Panc1 (cell line): Measurements from ENCODE around the gene CEP128. TPM values are rescaled to one million over a fixed set of nuclear protein-coding genes. Genes with fewer than 3 reads are reported as not detected.

Experiments
- ATAC-seq: fragments of 200-7000 bp; cut with Tn5 transposase; 2 replicates; pipeline ENCODE4 v1.9.1; 2020; ENCODE audit warnings: mild to moderate bottlenecking, moderate library complexity
- BruUV-seq: library from RNA; stranded (reverse); fragments of 400-500 nt; replicated peaks from 2 replicates; lab custom pipeline; 2021; lab: Mats Ljungman, UMichigan
- CTCF ChIA-PET: fragments of 300-600 bp; sonication (Branson Sonifier 250); formaldehyde crosslinking; loops from one replicate; lab custom pipeline; 2022; ENCODE audit warnings: antibody characterized with exemption; lab: Charles Lee
- POLR2A ChIA-PET: fragments of 300-600 bp; sonication (Branson Sonifier 250); formaldehyde crosslinking; loops from one replicate; lab custom pipeline; 2022; ENCODE audit warnings: antibody characterized with exemption; lab: Charles Lee
- DNase-seq: peaks from one replicate; pipeline ENCODE4 v3.0.0-alpha.2; 2010; ENCODE audit warnings: low read depth, low spot score
- H3K27ac ChIP-seq: 2 replicates; pipeline ENCODE4 v1.5.1; 2011; ENCODE audit warnings: mild to moderate bottlenecking, low read length, inconsistent platforms
- H3K27me3 ChIP-seq: fragments of 200-500 bp; sonication (Bioruptor generic); 2 replicates; pipeline ENCODE4 v1.6.0; 2014; ENCODE audit warnings: low read length, inconsistent platforms; ENCODE audit not compliant: control insufficient read depth, insufficient read depth
- H3K36me3 ChIP-seq: fragments of 200-500 bp; sonication (Bioruptor generic); 2 replicates; pipeline ENCODE4 v1.5.1; 2014; ENCODE audit warnings: inconsistent platforms, mild to moderate bottlenecking, low read length, moderate library complexity; ENCODE audit not compliant: control insufficient read depth, insufficient read depth
- H3K4me1 ChIP-seq: 2 replicates; pipeline ENCODE4 v1.5.1; 2011; ENCODE audit warnings: inconsistent platforms, mild to moderate bottlenecking, low read length, moderate library complexity; ENCODE audit not compliant: control insufficient read depth, insufficient read depth
- H3K4me3 ChIP-seq, 2 experiments: 2 replicates each; pipeline ENCODE4 v1.5.1; 2011 to 2012; ENCODE audit warnings: low read depth in 2 of 2, low read length in 2 of 2, mild to moderate bottlenecking in 2 of 2, inconsistent platforms in 1 of 2, moderate library complexity in 1 of 2
- H3K9me3 ChIP-seq: fragments of 200-500 bp; sonication (Bioruptor generic); 2 replicates; pipeline ENCODE4 v1.5.1; 2014; ENCODE audit warnings: low read depth, mild to moderate bottlenecking, inconsistent platforms, low read length, moderate library complexity; ENCODE audit not compliant: control insufficient read depth, insufficient read depth
- POLR2AphosphoS5 ChIP-seq: IDR thresholded peaks from 2 replicates; pipeline ENCODE4 v1.6.1; 2012; ENCODE audit warnings: mild to moderate bottlenecking, low read depth, low read length, moderate library complexity
- SIN3A ChIP-seq: IDR thresholded peaks from 2 replicates; pipeline ENCODE4 v1.6.1; 2012; ENCODE audit warnings: low read depth, mild to moderate bottlenecking, low read length, moderate library complexity, borderline replicate concordance; ENCODE audit not compliant: insufficient read depth
- TCF7L2 ChIP-seq: IDR thresholded peaks from 2 replicates; pipeline ENCODE4 v1.6.1; 2011; ENCODE audit warnings: mild to moderate bottlenecking, low read depth, low read length, inconsistent platforms
- in situ Hi-C: cut with HindIII; loops from 2 replicates; pipeline ENCODE4 v1.10.0; 2016; ENCODE audit warnings: low sequenced_read_pairs, low pct_unique_long_range_greater_than_20kb
- intact Hi-C: fragments of 100-400 bp; cut with micrococcal nuclease; formaldehyde crosslinking; loops from one replicate; pipeline ENCODE4 v1.10.0; 2022; ENCODE audit not compliant: unreplicated experiment
- total RNA-seq: library from RNA; stranded (reverse); gene quantifications from one replicate; pipeline ENCODE4 v1.2.1, GENCODE V29; 2021; ENCODE audit not compliant: unreplicated experiment
- TF ChIP-seq, protein P1 (sequence below), 2 experiments: IDR thresholded peaks; 2 replicates each; pipeline ENCODE4 v1.6.1; 2011 to 2012; ENCODE audit warnings: low read depth in 2 of 2, control low read depth in 1 of 2, low read length in 1 of 2, mild to moderate bottlenecking in 1 of 2, moderate library complexity in 1 of 2; ENCODE audit not compliant: insufficient read depth in 1 of 2
- TF ChIP-seq, protein P2 (sequence below): fragments of 450-650 bp; IDR thresholded peaks from 2 replicates; pipeline ENCODE4 v1.5.1; 2017; ENCODE audit warnings: mild to moderate bottlenecking

The CEP128 gene
- total RNA-seq, 1 experiment from 2014 or later, result 9.3 TPM

DNA sequence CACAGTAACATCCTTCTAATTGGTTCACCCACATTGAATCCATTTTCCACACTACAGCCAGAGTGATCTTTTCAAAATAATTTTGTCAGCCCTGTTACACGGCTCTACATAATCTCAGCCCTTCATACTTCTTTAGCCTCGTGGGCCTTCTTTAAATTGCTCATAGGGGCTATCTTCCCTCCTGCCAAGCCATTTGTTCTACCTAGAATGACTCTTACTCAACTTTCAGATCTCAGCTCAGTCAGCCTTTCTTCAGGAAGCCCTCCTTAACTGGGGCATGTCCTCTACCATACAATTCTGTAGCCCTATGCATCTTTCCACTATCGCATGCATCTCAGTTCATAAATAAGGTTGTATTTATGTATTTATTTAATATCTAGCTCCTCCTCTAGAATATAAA, 39.7 kb downstream of the CEP128 start:
- intact Hi-C loops, result no loop called here
- no peaks in the 10 kb centered on the region for H3K36me3 ChIP-seq
- ChIA-PET CTCF (no interaction called here), POLR2A (no interaction called here)
- H3K9me3 ChIP-seq, result no peaks in the 10 kb centered on the region
- H3K27ac ChIP-seq, result no peak overlapping the region
- H3K4me3 ChIP-seq, result no peak overlapping the region
- TF ChIP-seq, protein P1, sequence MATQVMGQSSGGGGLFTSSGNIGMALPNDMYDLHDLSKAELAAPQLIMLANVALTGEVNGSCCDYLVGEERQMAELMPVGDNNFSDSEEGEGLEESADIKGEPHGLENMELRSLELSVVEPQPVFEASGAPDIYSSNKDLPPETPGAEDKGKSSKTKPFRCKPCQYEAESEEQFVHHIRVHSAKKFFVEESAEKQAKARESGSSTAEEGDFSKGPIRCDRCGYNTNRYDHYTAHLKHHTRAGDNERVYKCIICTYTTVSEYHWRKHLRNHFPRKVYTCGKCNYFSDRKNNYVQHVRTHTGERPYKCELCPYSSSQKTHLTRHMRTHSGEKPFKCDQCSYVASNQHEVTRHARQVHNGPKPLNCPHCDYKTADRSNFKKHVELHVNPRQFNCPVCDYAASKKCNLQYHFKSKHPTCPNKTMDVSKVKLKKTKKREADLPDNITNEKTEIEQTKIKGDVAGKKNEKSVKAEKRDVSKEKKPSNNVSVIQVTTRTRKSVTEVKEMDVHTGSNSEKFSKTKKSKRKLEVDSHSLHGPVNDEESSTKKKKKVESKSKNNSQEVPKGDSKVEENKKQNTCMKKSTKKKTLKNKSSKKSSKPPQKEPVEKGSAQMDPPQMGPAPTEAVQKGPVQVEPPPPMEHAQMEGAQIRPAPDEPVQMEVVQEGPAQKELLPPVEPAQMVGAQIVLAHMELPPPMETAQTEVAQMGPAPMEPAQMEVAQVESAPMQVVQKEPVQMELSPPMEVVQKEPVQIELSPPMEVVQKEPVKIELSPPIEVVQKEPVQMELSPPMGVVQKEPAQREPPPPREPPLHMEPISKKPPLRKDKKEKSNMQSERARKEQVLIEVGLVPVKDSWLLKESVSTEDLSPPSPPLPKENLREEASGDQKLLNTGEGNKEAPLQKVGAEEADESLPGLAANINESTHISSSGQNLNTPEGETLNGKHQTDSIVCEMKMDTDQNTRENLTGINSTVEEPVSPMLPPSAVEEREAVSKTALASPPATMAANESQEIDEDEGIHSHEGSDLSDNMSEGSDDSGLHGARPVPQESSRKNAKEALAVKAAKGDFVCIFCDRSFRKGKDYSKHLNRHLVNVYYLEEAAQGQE (IDR thresholded peaks at IDR 0.05; ENCODE audit: insufficient read depth in 1 of 2, low read depth in 2 of 2, low read length in 1 of 2), result no peak
- TF ChIP-seq, protein P2, sequence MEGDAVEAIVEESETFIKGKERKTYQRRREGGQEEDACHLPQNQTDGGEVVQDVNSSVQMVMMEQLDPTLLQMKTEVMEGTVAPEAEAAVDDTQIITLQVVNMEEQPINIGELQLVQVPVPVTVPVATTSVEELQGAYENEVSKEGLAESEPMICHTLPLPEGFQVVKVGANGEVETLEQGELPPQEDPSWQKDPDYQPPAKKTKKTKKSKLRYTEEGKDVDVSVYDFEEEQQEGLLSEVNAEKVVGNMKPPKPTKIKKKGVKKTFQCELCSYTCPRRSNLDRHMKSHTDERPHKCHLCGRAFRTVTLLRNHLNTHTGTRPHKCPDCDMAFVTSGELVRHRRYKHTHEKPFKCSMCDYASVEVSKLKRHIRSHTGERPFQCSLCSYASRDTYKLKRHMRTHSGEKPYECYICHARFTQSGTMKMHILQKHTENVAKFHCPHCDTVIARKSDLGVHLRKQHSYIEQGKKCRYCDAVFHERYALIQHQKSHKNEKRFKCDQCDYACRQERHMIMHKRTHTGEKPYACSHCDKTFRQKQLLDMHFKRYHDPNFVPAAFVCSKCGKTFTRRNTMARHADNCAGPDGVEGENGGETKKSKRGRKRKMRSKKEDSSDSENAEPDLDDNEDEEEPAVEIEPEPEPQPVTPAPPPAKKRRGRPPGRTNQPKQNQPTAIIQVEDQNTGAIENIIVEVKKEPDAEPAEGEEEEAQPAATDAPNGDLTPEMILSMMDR, result no peak
- TF ChIP-seq POLR2AphosphoS5 (no peak), TCF7L2 (no peak), SIN3A (no peak)
- no peak for DNase-seq
- no peak for ATAC-seq
- in situ Hi-C loops, result no loop called here
- H3K27me3 ChIP-seq, result no peaks in the 10 kb centered on the region
- no TSS peak for BruUV-seq
- H3K4me1 ChIP-seq, result no peaks in the 10 kb centered on the region

DNA sequence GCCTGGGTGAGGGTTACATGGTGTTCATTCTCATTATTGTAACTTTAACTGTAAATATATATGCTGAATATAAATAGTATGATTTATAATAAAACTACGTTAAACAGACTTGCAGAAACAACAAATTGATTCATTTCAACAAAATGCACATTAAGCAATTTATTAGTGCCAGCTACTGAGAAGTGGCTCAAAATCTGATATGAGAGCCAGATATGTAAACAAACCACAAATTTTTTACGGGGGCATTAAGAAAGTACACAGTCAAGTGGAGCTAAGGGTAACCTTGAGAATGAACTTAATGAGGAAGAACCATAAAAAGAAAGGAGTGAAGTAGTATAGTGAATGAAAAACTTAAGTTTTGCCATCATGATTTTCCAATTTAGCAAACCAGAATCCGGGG, 40.3 kb downstream of the CEP128 start:
- no peaks in the 10 kb centered on the region for H3K4me1 ChIP-seq
- intact Hi-C loops, result no loop called here
- no TSS peak for BruUV-seq
- DNase-seq (no peak), ATAC-seq (no peak)
- in situ Hi-C loops, result no loop called here
- CTCF ChIA-PET, result no interaction called here
- no peak overlapping the region for H3K27ac ChIP-seq
- no peaks in the 10 kb centered on the region for H3K36me3 ChIP-seq
- no peaks in the 10 kb centered on the region for H3K9me3 ChIP-seq
- TF ChIP-seq POLR2AphosphoS5 (no peak), TCF7L2 (no peak), SIN3A (no peak)
- TF ChIP-seq, protein P2, result no peak
- TF ChIP-seq, protein P1 (IDR thresholded peaks at IDR 0.05; ENCODE audit: insufficient read depth in 1 of 2, low read depth in 2 of 2, low read length in 1 of 2), result no peak
- no peak overlapping the region for H3K4me3 ChIP-seq
- POLR2A ChIA-PET, result no interaction called here
- no peaks in the 10 kb centered on the region for H3K27me3 ChIP-seq
